ENCODE data around the gene CABP2.

- TF ChIP-seq TAF1 (IDR thresholded peaks at IDR 0.05; ENCODE audit: borderline replicate concordance, insufficient read depth, low read length) (no peak), REST (IDR thresholded peaks at IDR 0.05; ENCODE audit: insufficient read depth in 1 of 2, low read depth in 2 of 2, low read length in 2 of 2) (no peak), POLR2AphosphoS5 (IDR thresholded peaks at IDR 0.05; ENCODE audit: low read depth, low read length) (no peak)
These were observed 1.3 kb downstream of the CABP2 start for GRCh38 chr11:67521924-67522323.

Data from PFSK-1 (cell line).